Measurements from ENCODE around the gene ATP11C.

Gene ATP11C

GRCh38 chrX:139903210-139903609 lies 29.6 kb downstream of the ATP11C start:
- no peak for TF ChIP-seq POU2F2 (IDR thresholded peaks at IDR 0.05; ENCODE audit: low read depth, low read length)
- TF ChIP-seq TAF1 (IDR thresholded peaks at IDR 0.05; ENCODE audit: low read depth, low read length), result no peak
- TF ChIP-seq SPI1 (IDR thresholded peaks at IDR 0.05; ENCODE audit: low read depth, low read length), result no peak
- no peak for TF ChIP-seq POLR2AphosphoS5 (IDR thresholded peaks at IDR 0.05; ENCODE audit: low read depth, low read length)
- TF ChIP-seq POLR2A (IDR thresholded peaks at IDR 0.05; ENCODE audit: low read depth, low read length), result no peak
- no peak for FAIRE-seq
- DNase-seq (ENCODE audit: insufficient read length, low spot score), result no peak

DNA sequence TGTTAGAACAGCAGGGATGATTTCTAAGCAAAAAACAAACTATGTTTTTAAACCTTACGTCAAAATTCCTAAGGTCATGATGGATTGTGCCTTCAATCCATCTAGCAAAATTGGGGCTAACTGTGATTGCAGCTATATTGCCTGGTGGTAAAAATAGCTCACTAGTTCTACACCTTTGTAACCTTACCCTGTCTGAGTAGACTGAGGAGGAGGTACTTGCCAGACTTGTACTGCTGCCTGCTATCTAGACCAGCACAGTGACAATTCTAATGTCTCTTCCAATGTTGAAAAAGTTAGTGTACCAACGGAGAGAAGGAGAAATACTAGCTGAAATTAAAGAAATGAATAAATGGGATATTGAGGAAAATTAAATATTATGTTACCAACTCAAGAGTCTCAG lies 30.3 kb downstream of the ATP11C start:
- DNase-seq (ENCODE audit: insufficient read length, low spot score), result no peak
- peak; percentile 9 for FAIRE-seq
- TF ChIP-seq POLR2A (IDR thresholded peaks at IDR 0.05; ENCODE audit: low read depth, low read length) (no peak), POLR2AphosphoS5 (IDR thresholded peaks at IDR 0.05; ENCODE audit: low read depth, low read length) (no peak), TAF1 (IDR thresholded peaks at IDR 0.05; ENCODE audit: low read depth, low read length) (no peak), SPI1 (IDR thresholded peaks at IDR 0.05; ENCODE audit: low read depth, low read length) (no peak), PAX5 (IDR thresholded peaks at IDR 0.05; ENCODE audit: insufficient read depth, low read length, severe bottlenecking) (no peak), POU2F2 (IDR thresholded peaks at IDR 0.05; ENCODE audit: low read depth, low read length) (no peak)

GRCh38 chrX:139898334-139898733 lies 34.5 kb downstream of the ATP11C start:
- no peak for TF ChIP-seq TAF1 (IDR thresholded peaks at IDR 0.05; ENCODE audit: low read depth, low read length)
- no peak for DNase-seq (ENCODE audit: insufficient read length, low spot score)

DNA sequence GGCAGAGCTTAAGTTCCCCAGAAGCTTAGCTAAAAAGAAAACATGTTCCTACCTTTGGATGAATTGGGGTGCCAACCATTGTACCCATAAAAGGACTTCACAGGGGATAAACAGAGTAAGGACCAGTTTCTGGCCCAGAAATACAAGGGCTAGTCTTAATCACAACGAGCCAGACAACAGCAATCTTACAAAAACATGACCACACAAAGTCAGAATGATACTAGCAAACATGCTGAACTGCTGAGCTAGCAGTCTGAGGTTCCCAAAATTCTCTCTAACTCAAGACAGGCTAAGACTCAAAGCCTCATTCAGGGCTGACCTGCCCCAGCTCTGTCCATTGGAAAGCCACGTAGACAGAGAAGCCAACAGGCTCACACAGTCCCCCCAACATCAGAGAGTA lies 40.3 kb downstream of the ATP11C start:
- TF ChIP-seq TAF1 (IDR thresholded peaks at IDR 0.05; ENCODE audit: low read depth, low read length), result no peak
- no peak for TF ChIP-seq SPI1 (IDR thresholded peaks at IDR 0.05; ENCODE audit: low read depth, low read length)
- no peak for TF ChIP-seq POLR2AphosphoS5 (IDR thresholded peaks at IDR 0.05; ENCODE audit: low read depth, low read length)
- FAIRE-seq, result no peak

More at GRCh38 chrX:139898334-139898733, 34.5 kb downstream of the ATP11C start:
- FAIRE-seq, result no peak

DNA sequence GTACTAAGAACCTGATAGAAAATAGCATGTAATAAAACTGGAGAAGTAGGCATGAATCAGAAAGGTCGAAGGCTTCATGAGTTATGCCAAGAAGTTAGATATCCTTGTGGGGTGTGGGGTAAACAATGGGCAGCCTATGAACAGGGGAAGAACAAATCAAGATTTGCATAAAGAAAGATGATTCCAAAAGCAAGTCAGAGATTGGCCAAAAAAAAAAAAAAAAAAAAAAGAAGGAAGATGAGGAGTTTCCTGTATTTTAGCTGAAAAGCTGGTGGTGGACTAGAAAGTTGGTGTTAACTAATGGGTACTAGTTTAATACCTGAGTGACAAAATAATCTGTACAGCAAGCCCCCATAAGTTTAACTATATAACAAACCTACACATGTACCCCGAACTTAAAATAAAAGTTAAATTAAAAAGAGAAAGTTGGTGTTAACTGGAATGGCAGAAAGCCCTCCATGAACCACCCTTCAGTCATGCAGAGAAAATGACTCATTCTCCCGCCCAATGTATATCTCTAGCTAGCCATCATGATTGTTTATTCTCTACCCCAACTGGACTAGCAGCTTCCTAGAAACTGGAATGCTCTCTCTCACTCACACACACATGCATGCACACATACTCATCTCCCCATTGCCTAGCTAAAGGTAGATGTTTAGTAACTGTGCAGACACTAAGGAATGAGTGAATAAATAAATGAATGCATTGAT lies 41.7 kb downstream of the ATP11C start:
- DNase-seq (ENCODE audit: insufficient read length, low spot score) (no peak), FAIRE-seq (no peak)
- TF ChIP-seq SPI1 (IDR thresholded peaks at IDR 0.05; ENCODE audit: low read depth, low read length) (no peak), PAX5 (IDR thresholded peaks at IDR 0.05; ENCODE audit: insufficient read depth, low read length, severe bottlenecking) (no peak), TAF1 (IDR thresholded peaks at IDR 0.05; ENCODE audit: low read depth, low read length) (no peak), POLR2AphosphoS5 (IDR thresholded peaks at IDR 0.05; ENCODE audit: low read depth, low read length) (no peak), POU2F2 (IDR thresholded peaks at IDR 0.05; ENCODE audit: low read depth, low read length) (no peak), POLR2A (IDR thresholded peaks at IDR 0.05; ENCODE audit: low read depth, low read length) (no peak)

More for the DNA sequence above, 40.3 kb downstream of the ATP11C start:
- DNase-seq (ENCODE audit: insufficient read length, low spot score), result no peak

- FAIRE-seq, result no peak
- TF ChIP-seq PAX5 (IDR thresholded peaks at IDR 0.05; ENCODE audit: insufficient read depth, low read length, severe bottlenecking), result no peak
- no peak for TF ChIP-seq POU2F2 (IDR thresholded peaks at IDR 0.05; ENCODE audit: low read depth, low read length)
- TF ChIP-seq SPI1 (IDR thresholded peaks at IDR 0.05; ENCODE audit: low read depth, low read length), result no peak
- no peak for TF ChIP-seq POLR2AphosphoS5 (IDR thresholded peaks at IDR 0.05; ENCODE audit: low read depth, low read length)
- no peak for TF ChIP-seq POLR2A (IDR thresholded peaks at IDR 0.05; ENCODE audit: low read depth, low read length)
- no peak for TF ChIP-seq TAF1 (IDR thresholded peaks at IDR 0.05; ENCODE audit: low read depth, low read length)
Measured at GRCh38 chrX:139889760-139890159, 43.1 kb downstream of the ATP11C start.

GRCh38 chrX:139883984-139884383 lies 48.9 kb downstream of the ATP11C start:
- FAIRE-seq, result no peak
- no peak for DNase-seq (ENCODE audit: insufficient read length, low spot score)
- TF ChIP-seq POLR2AphosphoS5 (IDR thresholded peaks at IDR 0.05; ENCODE audit: low read depth, low read length) (no peak), SPI1 (IDR thresholded peaks at IDR 0.05; ENCODE audit: low read depth, low read length) (no peak), TAF1 (IDR thresholded peaks at IDR 0.05; ENCODE audit: low read depth, low read length) (no peak), PAX5 (IDR thresholded peaks at IDR 0.05; ENCODE audit: insufficient read depth, low read length, severe bottlenecking) (no peak), POU2F2 (IDR thresholded peaks at IDR 0.05; ENCODE audit: low read depth, low read length) (no peak), POLR2A (IDR thresholded peaks at IDR 0.05; ENCODE audit: low read depth, low read length) (no peak)

More at GRCh38 chrX:139889760-139890159, 43.1 kb downstream of the ATP11C start:
- no peak for DNase-seq (ENCODE audit: insufficient read length, low spot score)

DNA sequence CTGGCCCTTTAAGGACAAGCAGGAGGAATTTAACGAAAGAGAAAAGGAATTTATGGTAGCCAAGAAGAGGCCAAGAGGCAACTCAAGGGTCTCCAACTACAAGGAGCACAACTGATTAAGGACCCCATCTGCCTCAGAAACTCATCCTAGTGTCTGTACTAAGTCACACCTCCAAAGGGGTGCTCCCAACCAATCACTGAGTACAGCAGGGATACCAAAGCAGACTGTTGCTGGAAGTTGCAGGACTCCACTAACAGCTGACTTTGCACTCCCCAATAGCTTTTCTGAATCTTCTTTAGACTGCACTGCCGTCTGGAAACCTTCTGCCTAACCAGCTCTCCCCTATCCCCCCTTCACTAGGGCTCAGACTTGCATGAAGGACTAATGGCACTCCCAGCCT lies 50.6 kb downstream of the ATP11C start:
- no peak for DNase-seq (ENCODE audit: insufficient read length, low spot score)
- no peak for FAIRE-seq
- TF ChIP-seq TAF1 (IDR thresholded peaks at IDR 0.05; ENCODE audit: low read depth, low read length) (no peak), POLR2AphosphoS5 (IDR thresholded peaks at IDR 0.05; ENCODE audit: low read depth, low read length) (no peak), SPI1 (IDR thresholded peaks at IDR 0.05; ENCODE audit: low read depth, low read length) (no peak), PAX5 (IDR thresholded peaks at IDR 0.05; ENCODE audit: insufficient read depth, low read length, severe bottlenecking) (no peak)

- no peak for DNase-seq (ENCODE audit: insufficient read length, low spot score)
- no peak for TF ChIP-seq PAX5 (IDR thresholded peaks at IDR 0.05; ENCODE audit: insufficient read depth, low read length, severe bottlenecking)
- no peak for TF ChIP-seq POU2F2 (IDR thresholded peaks at IDR 0.05; ENCODE audit: low read depth, low read length)
- no peak for FAIRE-seq
Measured at GRCh38 chrX:139881572-139881971, 51.3 kb downstream of the ATP11C start.

DNA sequence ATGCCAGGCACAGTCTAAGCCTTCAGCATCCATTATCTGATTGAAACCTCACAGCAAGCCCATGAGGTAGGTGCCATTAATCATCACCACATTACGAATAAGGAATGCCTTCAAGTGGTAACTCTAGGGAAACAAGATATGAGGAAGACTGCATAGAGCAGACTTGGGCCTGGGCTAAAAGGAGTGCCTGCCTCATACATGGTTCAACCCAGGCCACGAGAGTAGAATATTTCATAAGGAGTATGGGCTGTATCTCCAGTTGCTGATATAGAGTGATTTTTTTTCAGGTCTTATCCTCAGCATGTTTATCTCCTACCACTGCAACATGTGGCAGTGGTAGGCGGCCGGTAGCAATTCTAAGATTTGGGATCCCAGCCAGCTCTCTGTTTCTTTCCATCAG lies 51.7 kb downstream of the ATP11C start:
- FAIRE-seq, result no peak

More for the DNA sequence above, 51.7 kb downstream of the ATP11C start:
- no peak for DNase-seq (ENCODE audit: insufficient read length, low spot score)
- TF ChIP-seq POLR2A (IDR thresholded peaks at IDR 0.05; ENCODE audit: low read depth, low read length), result no peak
- TF ChIP-seq SPI1 (IDR thresholded peaks at IDR 0.05; ENCODE audit: low read depth, low read length), result no peak
- TF ChIP-seq POLR2AphosphoS5 (IDR thresholded peaks at IDR 0.05; ENCODE audit: low read depth, low read length), result no peak
- TF ChIP-seq TAF1 (IDR thresholded peaks at IDR 0.05; ENCODE audit: low read depth, low read length), result no peak
- no peak for TF ChIP-seq PAX5 (IDR thresholded peaks at IDR 0.05; ENCODE audit: insufficient read depth, low read length, severe bottlenecking)
- TF ChIP-seq POU2F2 (IDR thresholded peaks at IDR 0.05; ENCODE audit: low read depth, low read length), result no peak
